SHP77 treated with DMSO at 0.1 percent for 48 hours (cell line): ENCODE data around the gene CNPY4.

Experiments used
- DNase-seq: peaks from one replicate; lab custom pipeline; 2025; lab: John Stamatoyannopoulos, UW

Gene CNPY4

GRCh38 chr7:100167912-100168323, 48.5 kb downstream of the CNPY4 start:
- no peak for DNase-seq

DNA sequence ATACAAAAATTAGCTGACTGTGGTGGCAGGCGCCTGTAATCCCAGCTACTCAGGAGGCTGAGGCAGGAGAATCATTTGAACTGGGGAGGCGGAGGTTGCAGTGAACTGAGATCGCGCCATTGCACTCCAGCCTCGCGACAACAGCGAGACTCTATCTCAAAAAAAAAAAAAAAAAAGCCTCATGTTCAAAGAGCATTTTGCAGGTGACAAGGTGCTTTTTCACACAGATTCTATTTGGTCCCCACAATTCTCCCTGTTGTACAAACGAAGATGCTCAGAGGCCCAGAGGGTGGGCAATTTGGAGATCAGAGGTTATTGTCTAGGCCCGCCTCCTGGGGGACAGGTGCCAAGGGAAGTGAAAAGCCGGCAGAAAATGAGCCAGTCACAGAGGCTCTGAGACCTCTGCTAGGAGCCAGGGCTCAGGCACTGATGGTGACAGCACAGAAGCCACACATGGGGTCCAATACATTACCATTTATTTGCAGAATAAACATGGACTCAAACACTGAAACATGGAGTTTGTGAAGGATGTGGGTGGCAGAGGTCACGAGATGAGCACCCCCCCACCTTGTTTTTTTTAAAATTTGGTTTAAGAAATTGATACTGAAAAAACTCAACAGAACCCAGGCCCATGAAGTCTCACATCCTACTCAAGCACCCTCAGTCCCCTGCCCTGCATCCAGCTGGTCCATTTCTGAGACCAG, 49.9 kb downstream of the CNPY4 start:
- no peak for DNase-seq

- DNase-seq, result no peak
Measured at GRCh38 chr7:100170101-100170897, 50.9 kb downstream of the CNPY4 start.

GRCh38 chr7:100171087-100171681, 51.8 kb downstream of the CNPY4 start:
- no peak for DNase-seq

DNA sequence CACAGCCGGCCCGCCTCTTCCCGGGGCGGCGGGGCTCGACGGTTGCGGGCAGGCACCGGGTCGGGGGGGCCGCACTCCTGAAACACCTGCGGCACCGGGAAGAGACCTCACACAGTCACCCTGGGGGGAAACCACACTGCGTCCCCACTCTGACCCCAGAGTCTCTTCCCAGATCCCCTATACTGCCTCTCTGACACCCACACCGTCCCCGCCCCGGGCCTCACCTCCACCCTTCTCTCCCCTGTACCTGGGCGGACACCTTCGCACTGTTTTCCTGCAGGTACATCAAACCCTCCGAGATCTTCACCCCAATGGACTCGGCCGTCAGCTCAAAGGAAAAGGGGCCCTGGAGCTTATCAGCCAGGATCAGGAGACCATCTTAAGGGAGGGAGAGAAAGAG, 52.4 kb downstream of the CNPY4 start:
- DNase-seq, result no peak

- no peak for DNase-seq
Measured at GRCh38 chr7:100173806-100174495, 54.5 kb downstream of the CNPY4 start.

- no peak for DNase-seq
Measured at GRCh38 chr7:100174582-100174981, 55.1 kb downstream of the CNPY4 start.
